Hepatocyte (in vitro differentiated cells): ENCODE measurements around the gene ZNF326.

ENCODE experiments used
- EZH2 ChIP-seq: fragments of 200-600 bp; sonication (generic); IDR thresholded peaks from 2 replicates; pipeline ENCODE4 v1.6.1; 2016; ENCODE audit warnings: antibody characterized with exemption, mild to moderate bottlenecking, borderline replicate concordance
- EZH2phosphoT487 ChIP-seq: fragments of 200-600 bp; sonication (generic); IDR thresholded peaks from one replicate; pipeline ENCODE4 v1.6.1; 2018; ENCODE audit warnings: antibody characterized with exemption, mild to moderate bottlenecking, low read depth, moderate library complexity; ENCODE audit not compliant: unreplicated experiment, severe bottlenecking
- TF ChIP-seq, protein P1 (sequence below): fragments of 200-600 bp; sonication (generic); IDR thresholded peaks from 2 replicates; pipeline ENCODE4 v1.5.1; 2016; ENCODE audit warnings: antibody characterized with exemption, mild to moderate bottlenecking; ENCODE audit not compliant: poor library complexity

DNA sequence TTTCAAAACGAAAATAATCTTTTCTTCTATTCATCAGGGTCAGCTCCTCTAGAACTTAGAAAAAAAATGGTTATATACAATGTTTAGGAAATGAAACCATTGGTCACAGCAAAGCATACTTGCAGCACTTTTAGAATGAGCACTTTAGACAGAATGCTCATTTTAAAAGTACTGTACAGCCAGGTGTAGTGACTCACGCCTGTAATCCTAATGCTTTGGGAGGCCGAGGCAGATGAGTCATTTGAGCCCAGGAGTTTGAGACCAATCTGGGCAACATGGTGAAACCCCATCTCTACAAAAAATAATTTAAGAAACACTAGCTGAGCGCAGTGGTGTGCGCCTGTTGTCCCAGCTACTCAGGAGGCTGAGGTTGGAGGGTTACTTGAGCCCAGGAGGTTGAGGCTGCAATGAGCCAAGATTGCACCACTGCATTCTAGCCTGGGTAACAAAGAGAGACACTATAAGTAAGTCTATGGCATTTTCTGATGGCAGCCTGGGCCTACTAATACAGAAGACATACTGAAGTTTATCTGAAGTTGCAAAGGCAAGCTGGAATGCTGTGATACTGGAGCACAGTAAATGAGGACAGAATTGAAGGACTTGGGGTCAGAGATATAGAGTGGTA is 48.9 kb upstream of the ZNF326 start:
- TF ChIP-seq, protein P1, sequence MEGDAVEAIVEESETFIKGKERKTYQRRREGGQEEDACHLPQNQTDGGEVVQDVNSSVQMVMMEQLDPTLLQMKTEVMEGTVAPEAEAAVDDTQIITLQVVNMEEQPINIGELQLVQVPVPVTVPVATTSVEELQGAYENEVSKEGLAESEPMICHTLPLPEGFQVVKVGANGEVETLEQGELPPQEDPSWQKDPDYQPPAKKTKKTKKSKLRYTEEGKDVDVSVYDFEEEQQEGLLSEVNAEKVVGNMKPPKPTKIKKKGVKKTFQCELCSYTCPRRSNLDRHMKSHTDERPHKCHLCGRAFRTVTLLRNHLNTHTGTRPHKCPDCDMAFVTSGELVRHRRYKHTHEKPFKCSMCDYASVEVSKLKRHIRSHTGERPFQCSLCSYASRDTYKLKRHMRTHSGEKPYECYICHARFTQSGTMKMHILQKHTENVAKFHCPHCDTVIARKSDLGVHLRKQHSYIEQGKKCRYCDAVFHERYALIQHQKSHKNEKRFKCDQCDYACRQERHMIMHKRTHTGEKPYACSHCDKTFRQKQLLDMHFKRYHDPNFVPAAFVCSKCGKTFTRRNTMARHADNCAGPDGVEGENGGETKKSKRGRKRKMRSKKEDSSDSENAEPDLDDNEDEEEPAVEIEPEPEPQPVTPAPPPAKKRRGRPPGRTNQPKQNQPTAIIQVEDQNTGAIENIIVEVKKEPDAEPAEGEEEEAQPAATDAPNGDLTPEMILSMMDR, result no peak
- TF ChIP-seq EZH2phosphoT487 (no peak), EZH2 (no peak)
